OCI-LY1 (cell line): ENCODE measurements around the gene SEMA3C.

ENCODE experiments used
- H2AFZ ChIP-seq: fragments of 200-600 bp; sonication (generic), shearing (Covaris generic); 2 replicates; pipeline ENCODE4 v1.6.0; 2014; ENCODE audit warnings: antibody characterized with exemption, mild to moderate bottlenecking, low read length
- H3F3A ChIP-seq: fragments of 200-600 bp; sonication (generic), shearing (Covaris generic); 2 replicates; pipeline ENCODE4 v1.6.0; 2014; ENCODE audit warnings: mild to moderate bottlenecking, antibody characterized with exemption, low read length, moderate library complexity; ENCODE audit not compliant: insufficient read depth
- H3K27ac ChIP-seq: fragments of 200-600 bp; sonication (generic); 2 replicates; pipeline ENCODE4 v1.5.1; 2014; ENCODE audit warnings: low read length, mixed run types, mild to moderate bottlenecking, low read depth; ENCODE audit not compliant: poor library complexity, severe bottlenecking
- H3K27me3 ChIP-seq: fragments of 200-600 bp; sonication (generic); 2 replicates; pipeline ENCODE4 v1.6.0; 2014; ENCODE audit warnings: antibody characterized with exemption, mild to moderate bottlenecking, low read length, moderate library complexity; ENCODE audit not compliant: insufficient read depth
- H3K36me3 ChIP-seq: fragments of 200-600 bp; sonication (generic); 2 replicates; pipeline ENCODE4 v1.6.1; 2014; ENCODE audit warnings: mild to moderate bottlenecking, antibody characterized with exemption, low read length, moderate library complexity, mixed read lengths; ENCODE audit not compliant: insufficient read depth
- H3K4me1 ChIP-seq: fragments of 200-600 bp; sonication (generic); 2 replicates; pipeline ENCODE4 v1.5.1; 2014; ENCODE audit warnings: mild to moderate bottlenecking, low read length, moderate library complexity; ENCODE audit not compliant: insufficient read depth, severe bottlenecking
- H3K4me2 ChIP-seq: fragments of 200-600 bp; sonication (generic), shearing (Covaris generic); 2 replicates; pipeline ENCODE4 v1.6.1; 2014; ENCODE audit warnings: low read length
- H3K4me3 ChIP-seq: fragments of 200-600 bp; sonication (generic); 2 replicates; pipeline ENCODE4 v1.5.1; 2014; ENCODE audit warnings: low read length, low read depth, mild to moderate bottlenecking, mixed read lengths; ENCODE audit not compliant: poor library complexity, severe bottlenecking
- H3K79me2 ChIP-seq: fragments of 200-600 bp; shearing (Covaris generic); 2 replicates; pipeline ENCODE4 v1.6.1; 2016; ENCODE audit warnings: mixed run types, low read length, mixed read lengths; ENCODE audit not compliant: insufficient read depth
- H3K9ac ChIP-seq: fragments of 200-600 bp; sonication (generic), shearing (Covaris generic); 2 replicates; pipeline ENCODE4 v1.6.1; 2014; ENCODE audit warnings: mild to moderate bottlenecking, low read length, mixed read lengths
- H3K9me2 ChIP-seq: fragments of 200-600 bp; sonication (generic), shearing (Covaris generic); 2 replicates; pipeline ENCODE4 v1.6.1; 2014; ENCODE audit warnings: low read depth, mild to moderate bottlenecking, low read length, mixed read lengths
- H3K9me3 ChIP-seq: fragments of 200-600 bp; shearing (Covaris generic); 2 replicates; pipeline ENCODE4 v1.6.1; 2014; ENCODE audit warnings: low read length, mixed read lengths
- H4K20me1 ChIP-seq: fragments of 200-600 bp; sonication (generic), shearing (Covaris generic); 2 replicates; pipeline ENCODE4 v1.6.0; 2016; ENCODE audit warnings: mild to moderate bottlenecking, low read length; ENCODE audit not compliant: insufficient read depth
- CTCF ChIP-seq: fragments of 200-600 bp; sonication (generic), shearing (Covaris generic); IDR thresholded peaks from 2 replicates; pipeline ENCODE4 v1.5.1; 2017; ENCODE audit warnings: mild to moderate bottlenecking, antibody characterized with exemption, low read length, moderate library complexity, mixed read lengths
- EZH2 ChIP-seq: fragments of 200-600 bp; sonication (generic), shearing (Covaris generic); IDR thresholded peaks from 2 replicates; pipeline ENCODE4 v1.8.0; 2017; ENCODE audit warnings: borderline replicate concordance, mixed run types, mild to moderate bottlenecking, antibody characterized with exemption, low read length, moderate library complexity, mixed read lengths

SEMA3C gene

GRCh38 chr7:80748363-80749042, 170.3 kb downstream of the SEMA3C start:
- Histone ChIP-seq H2AFZ (no peak overlapping the region), H3K9ac (no peak overlapping the region), H3F3A (no peaks in the 10 kb centered on the region), H3K4me3 (no peak overlapping the region), H4K20me1 (no peaks in the 10 kb centered on the region), H3K79me2 (no peaks in the 10 kb centered on the region), H3K27me3 (no peaks in the 10 kb centered on the region), H3K36me3 (no peaks in the 10 kb centered on the region), H3K4me2 (no peak overlapping the region), H3K4me1 (no peaks in the 10 kb centered on the region), H3K9me3 (no peaks in the 10 kb centered on the region), H3K27ac (no peak overlapping the region), H3K9me2 (no peaks in the 10 kb centered on the region)
- TF ChIP-seq CTCF (no peak), EZH2 (no peak)

DNA sequence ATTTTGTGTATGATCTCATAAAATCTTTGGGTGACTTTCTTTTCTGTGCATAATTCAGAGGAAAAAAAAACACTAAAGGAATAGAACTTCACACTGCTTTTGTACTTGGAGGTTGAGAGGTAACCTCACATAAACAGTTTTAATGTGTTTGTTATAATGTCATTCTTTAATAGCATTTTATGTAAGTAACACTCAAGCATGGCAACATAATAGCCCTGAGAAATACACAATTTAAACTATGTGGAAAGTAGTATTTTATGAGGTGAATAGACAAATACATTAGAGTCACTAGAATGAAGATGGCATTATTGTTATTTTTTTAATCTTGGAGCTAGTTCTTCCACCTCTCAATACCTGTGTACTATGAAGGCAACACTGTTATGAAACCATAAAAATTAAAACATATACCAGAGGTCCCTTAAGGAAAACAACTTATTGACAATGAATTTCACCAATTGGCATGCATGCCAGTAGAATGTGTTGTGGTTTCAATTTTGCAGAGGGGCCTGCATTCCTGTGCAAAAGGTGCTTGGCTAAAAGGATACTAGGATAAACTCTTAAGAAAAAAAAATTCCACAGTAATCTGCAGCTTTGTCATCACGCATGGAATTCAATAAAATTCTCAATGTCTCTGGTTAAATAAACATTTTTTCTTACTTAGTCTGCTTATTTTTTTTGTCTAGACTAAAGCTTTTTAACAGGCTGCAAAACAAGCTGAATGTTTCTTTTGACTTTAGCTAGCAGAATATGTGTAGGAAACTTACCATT, 177.9 kb downstream of the SEMA3C start:
- Histone ChIP-seq H3K79me2 (no peaks in the 10 kb centered on the region), H3F3A (no peaks in the 10 kb centered on the region)

More for the DNA sequence above, 177.9 kb downstream of the SEMA3C start:
- Histone ChIP-seq H3K36me3 (no peaks in the 10 kb centered on the region), H3K4me2 (no peak overlapping the region), H2AFZ (no peak overlapping the region), H3K9me2 (no peaks in the 10 kb centered on the region), H4K20me1 (no peaks in the 10 kb centered on the region), H3K27me3 (no peaks in the 10 kb centered on the region), H3K9me3 (no peaks in the 10 kb centered on the region), H3K4me1 (no peaks in the 10 kb centered on the region), H3K4me3 (no peak overlapping the region), H3K27ac (no peak overlapping the region), H3K9ac (no peak overlapping the region)
- no peak for TF ChIP-seq CTCF
- no peak for TF ChIP-seq EZH2
